Mesendoderm (in vitro differentiated cells): ENCODE measurements around the gene CD86.

ENCODE experiments used
- DNase-seq: peaks from one replicate; pipeline ENCODE4 v3.0.0; 2013
- H2AK5ac ChIP-seq: 2 replicates; pipeline ENCODE4 v1.6.1; 2013; ENCODE audit warnings: low read length, inconsistent platforms
- H2BK120ac ChIP-seq: 2 replicates; pipeline ENCODE4 v1.6.1; 2013; ENCODE audit warnings: low read depth, mild to moderate bottlenecking, low read length, moderate library complexity, mixed read lengths
- H2BK15ac ChIP-seq: replicated peaks from 2 replicates; pipeline ENCODE4 v1.6.1; 2013; ENCODE audit warnings: low read depth, mild to moderate bottlenecking, moderate library complexity
- H2BK5ac ChIP-seq: 2 replicates; pipeline ENCODE4 v1.6.1; 2013; ENCODE audit warnings: low read length, inconsistent platforms
- H3K18ac ChIP-seq: 2 replicates; pipeline ENCODE4 v1.6.1; 2013; ENCODE audit warnings: mild to moderate bottlenecking, low read length, mixed read lengths
- H3K23ac ChIP-seq: one replicate; pipeline ENCODE4 v1.6.1; 2013; ENCODE audit warnings: low read length
- H3K27ac ChIP-seq: 2 replicates; pipeline ENCODE4 v1.5.1; 2013; ENCODE audit warnings: low read depth, mild to moderate bottlenecking, inconsistent platforms, low read length, moderate library complexity
- H3K27me3 ChIP-seq: 2 replicates; pipeline ENCODE4 v1.6.1; 2013; ENCODE audit warnings: low read length, control low read depth, mild to moderate bottlenecking, inconsistent platforms; ENCODE audit not compliant: insufficient read depth, poor library complexity
- H3K36me3 ChIP-seq: 2 replicates; pipeline ENCODE4 v1.6.1; 2013; ENCODE audit warnings: low read length, inconsistent platforms; ENCODE audit not compliant: control insufficient read depth, insufficient read depth
- H3K4ac ChIP-seq: one replicate; pipeline ENCODE4 v1.6.1; 2013; ENCODE audit warnings: low read depth, mild to moderate bottlenecking, low read length, moderate library complexity
- H3K4me1 ChIP-seq: 2 replicates; pipeline ENCODE4 v1.6.1; 2013; ENCODE audit warnings: low read depth, low read length, inconsistent platforms; ENCODE audit not compliant: control insufficient read depth
- H3K4me2 ChIP-seq: 2 replicates; pipeline ENCODE4 v1.6.1; 2013; ENCODE audit warnings: low read length
- H3K4me3 ChIP-seq: 2 replicates; pipeline ENCODE4 v1.5.1; 2013; ENCODE audit warnings: mild to moderate bottlenecking, low read length
- H3K56ac ChIP-seq: one replicate; pipeline ENCODE4 v1.6.1; 2013; ENCODE audit warnings: low read length
- H3K79me1 ChIP-seq: 2 replicates; pipeline ENCODE4 v1.6.1; 2013; ENCODE audit warnings: low read length, inconsistent platforms
- H3K79me2 ChIP-seq: 2 replicates; pipeline ENCODE4 v1.6.1; 2013; ENCODE audit warnings: mild to moderate bottlenecking, low read length; ENCODE audit not compliant: control insufficient read depth, insufficient read depth
- H3K9ac ChIP-seq: 2 replicates; pipeline ENCODE4 v1.6.1; 2013; ENCODE audit warnings: low read length, inconsistent platforms
- H4K5ac ChIP-seq: one replicate; pipeline ENCODE4 v1.6.1; 2013; ENCODE audit warnings: low read length
- H4K8ac ChIP-seq: one replicate; pipeline ENCODE4 v1.6.1; 2013; ENCODE audit warnings: low read depth, mild to moderate bottlenecking, control low read depth, low read length, moderate library complexity
- WGBS: extraction: QIAGEN DNeasy Blood & Tissue Kit; methylation state at CpG from one replicate; pipeline ENCODE4 v1.1.7; 2013; ENCODE audit warnings: low lambda C conversion rate, missing lambda C conversion rate; ENCODE audit not compliant: insufficient coverage; ENCODE audit errors: extremely low coverage; 5-methylcytosine and 5-hydroxymethylcytosine counted together

Gene CD86

GRCh38 chr3:122080207-122080587 lies 25.0 kb downstream of the CD86 start:
- Histone ChIP-seq H3K23ac (no peak overlapping the region), H2AK5ac (no peak overlapping the region), H3K4me2 (no peak overlapping the region), H3K9ac (no peak overlapping the region), H2BK15ac (no peak overlapping the region), H4K8ac (no peak overlapping the region), H3K56ac (no peak overlapping the region), H3K27me3 (no peaks in the 10 kb centered on the region), H3K18ac (no peak overlapping the region), H3K4me1 (no peaks in the 10 kb centered on the region), H3K79me2 (no peaks in the 10 kb centered on the region), H3K79me1 (no peaks in the 10 kb centered on the region), H3K4me3 (no peak overlapping the region), H3K27ac (no peak overlapping the region), H2BK120ac (no peak overlapping the region), H3K4ac (no peak overlapping the region), H3K36me3 (no peaks in the 10 kb centered on the region), H2BK5ac (no peak overlapping the region), H4K5ac (no peak overlapping the region)
- no CpG with 5 or more reads among the region's 9 CpGs for WGBS
- DNase-seq, result no peak

- Histone ChIP-seq H4K5ac (no peak overlapping the region), H3K36me3 (no peaks in the 10 kb centered on the region), H3K18ac (no peak overlapping the region), H3K27me3 (no peaks in the 10 kb centered on the region), H3K4me1 (no peaks in the 10 kb centered on the region), H3K4ac (no peak overlapping the region), H3K56ac (no peak overlapping the region), H3K4me3 (no peak overlapping the region), H4K8ac (no peak overlapping the region), H2BK120ac (no peak overlapping the region), H3K79me1 (no peaks in the 10 kb centered on the region), H2BK15ac (no peak overlapping the region), H3K27ac (no peak overlapping the region), H2AK5ac (no peak overlapping the region), H3K4me2 (no peak overlapping the region), H3K9ac (no peak overlapping the region), H2BK5ac (no peak overlapping the region), H3K23ac (no peak overlapping the region), H3K79me2 (no peaks in the 10 kb centered on the region)
- DNase-seq, result no peak
- no CpG with 5 or more reads among the region's 7 CpGs for WGBS
Observed at GRCh38 chr3:122081543-122082247, 26.5 kb downstream of the CD86 start.

GRCh38 chr3:122082357-122082756 lies 27.2 kb downstream of the CD86 start:
- no peaks in the 10 kb centered on the region for H3K79me1 ChIP-seq
- no peak overlapping the region for H2BK120ac ChIP-seq
- no peak overlapping the region for H3K23ac ChIP-seq
- H4K5ac ChIP-seq, result no peak overlapping the region
- H2AK5ac ChIP-seq, result no peak overlapping the region
- H4K8ac ChIP-seq, result no peak overlapping the region
- WGBS, result no CpG with 5 or more reads among the region's 3 CpGs
- no peak for DNase-seq
- no peak overlapping the region for H3K4ac ChIP-seq
- H3K4me1 ChIP-seq, result no peaks in the 10 kb centered on the region
- no peaks in the 10 kb centered on the region for H3K27me3 ChIP-seq
- H3K56ac ChIP-seq, result no peak overlapping the region
- no peak overlapping the region for H3K27ac ChIP-seq
- H3K4me3 ChIP-seq, result no peak overlapping the region
- H3K18ac ChIP-seq, result no peak overlapping the region
- H3K36me3 ChIP-seq, result no peaks in the 10 kb centered on the region
- H3K79me2 ChIP-seq, result no peaks in the 10 kb centered on the region
- H2BK5ac ChIP-seq, result no peak overlapping the region
- H2BK15ac ChIP-seq, result no peak overlapping the region
- no peak overlapping the region for H3K4me2 ChIP-seq
- no peak overlapping the region for H3K9ac ChIP-seq

GRCh38 chr3:122084799-122085198 lies 29.6 kb downstream of the CD86 start:
- WGBS, result no CpG with 5 or more reads among the region's 2 CpGs
- no peak overlapping the region for H3K4me3 ChIP-seq
- H3K4me1 ChIP-seq, result no peaks in the 10 kb centered on the region
- no peak overlapping the region for H3K4ac ChIP-seq
- H4K8ac ChIP-seq, result no peak overlapping the region
- H3K36me3 ChIP-seq, result no peaks in the 10 kb centered on the region
- no peak overlapping the region for H3K27ac ChIP-seq
- H2BK120ac ChIP-seq, result no peak overlapping the region
- no peak overlapping the region for H3K56ac ChIP-seq
- H2BK5ac ChIP-seq, result no peak overlapping the region
- H3K79me2 ChIP-seq, result no peaks in the 10 kb centered on the region
- no peak overlapping the region for H3K18ac ChIP-seq
- no peak overlapping the region for H2BK15ac ChIP-seq
- no peaks in the 10 kb centered on the region for H3K27me3 ChIP-seq
- DNase-seq, result no peak
- no peak overlapping the region for H3K4me2 ChIP-seq
- H3K9ac ChIP-seq, result no peak overlapping the region
- no peak overlapping the region for H3K23ac ChIP-seq
- no peaks in the 10 kb centered on the region for H3K79me1 ChIP-seq
- no peak overlapping the region for H2AK5ac ChIP-seq
- no peak overlapping the region for H4K5ac ChIP-seq

GRCh38 chr3:122085673-122086072 lies 30.5 kb downstream of the CD86 start:
- H3K4ac ChIP-seq, result no peak overlapping the region
- no peaks in the 10 kb centered on the region for H3K79me1 ChIP-seq
- no peaks in the 10 kb centered on the region for H3K4me1 ChIP-seq
- H3K23ac ChIP-seq, result no peak overlapping the region
- H3K27ac ChIP-seq, result no peak overlapping the region
- no peaks in the 10 kb centered on the region for H3K36me3 ChIP-seq
- no peak for DNase-seq
- no peak overlapping the region for H3K4me2 ChIP-seq
- no peak overlapping the region for H2BK5ac ChIP-seq
- H2BK120ac ChIP-seq, result no peak overlapping the region
- H3K79me2 ChIP-seq, result no peaks in the 10 kb centered on the region
- H2AK5ac ChIP-seq, result no peak overlapping the region
- no peak overlapping the region for H3K9ac ChIP-seq
- no peak overlapping the region for H4K5ac ChIP-seq
- H3K4me3 ChIP-seq, result no peak overlapping the region
- no peak overlapping the region for H3K18ac ChIP-seq
- no peak overlapping the region for H2BK15ac ChIP-seq
- H3K27me3 ChIP-seq, result no peaks in the 10 kb centered on the region
- WGBS, result no CpG with 5 or more reads among the region's 6 CpGs
- H3K56ac ChIP-seq, result no peak overlapping the region
- H4K8ac ChIP-seq, result no peak overlapping the region

- Histone ChIP-seq H3K4me2 (no peak overlapping the region), H3K79me2 (no peaks in the 10 kb centered on the region), H3K4me1 (no peaks in the 10 kb centered on the region), H3K79me1 (no peaks in the 10 kb centered on the region), H3K27ac (no peak overlapping the region), H3K27me3 (no peaks in the 10 kb centered on the region), H2BK15ac (no peak overlapping the region), H3K18ac (no peak overlapping the region), H3K36me3 (no peaks in the 10 kb centered on the region), H4K8ac (no peak overlapping the region), H3K9ac (no peak overlapping the region), H2AK5ac (no peak overlapping the region), H3K4ac (no peak overlapping the region), H3K23ac (no peak overlapping the region), H3K56ac (no peak overlapping the region), H4K5ac (no peak overlapping the region), H3K4me3 (no peak overlapping the region), H2BK5ac (no peak overlapping the region), H2BK120ac (no peak overlapping the region)
- WGBS, result no CpG with 5 or more reads among the region's 3 CpGs
- DNase-seq, result no peak
Observed at GRCh38 chr3:122088531-122088930, 33.4 kb downstream of the CD86 start.
